ENCODE results near the gene HNRNPK. TPM values are rescaled to one million over a fixed set of nuclear protein-coding genes. Genes with fewer than 3 reads are reported as not detected.
"Not testable (repeated sequence)": the region's sequence is repeated elsewhere in the genome, so short reads cannot be mapped to it uniquely, and the experiment has no call there.

The HNRNPK gene
- total RNA-seq, 1 donor from 2014 or later = 261 TPM

- Histone ChIP-seq H3K36me3 (peaks cover 2% of the 10 kb centered on the region), H3K27me3 (ENCODE audit: low read depth) (no peaks in the 10 kb centered on the region), H3K9me3 (replicated peaks) (no peaks in the 10 kb centered on the region), H3K4me3 (no peak overlapping the region), H3K4me1 (peaks cover 21% of the 10 kb centered on the region), H3K27ac (replicated peaks) (no peak overlapping the region)
- intact Hi-C loops (cut with micrococcal nuclease) = no loop called here
- DNase-seq = no peak
- TF ChIP-seq CTCF (IDR thresholded peaks at IDR 0.05; ENCODE audit: borderline replicate concordance) = no peak
Measured at GRCh38 chr9:83960991-83961390, 19.0 kb downstream of the HNRNPK start.

- TF ChIP-seq CTCF (IDR thresholded peaks at IDR 0.05; ENCODE audit: borderline replicate concordance) = no peak
- intact Hi-C loops (cut with micrococcal nuclease) = no loop called here
- Histone ChIP-seq H3K4me3 (no peak overlapping the region), H3K27me3 (ENCODE audit: low read depth) (no peaks in the 10 kb centered on the region), H3K4me1 (peaks cover 26% of the 10 kb centered on the region), H3K36me3 (peaks cover 11% of the 10 kb centered on the region), H3K9me3 (replicated peaks) (no peaks in the 10 kb centered on the region), H3K27ac (replicated peaks) (no peak overlapping the region)
- no peak for DNase-seq
Measured at GRCh38 chr9:83959061-83959460, 21.0 kb downstream of the HNRNPK start.

- TF ChIP-seq CTCF (IDR thresholded peaks at IDR 0.05; ENCODE audit: borderline replicate concordance) = no peak
- intact Hi-C loops (cut with micrococcal nuclease) = no loop called here
- H3K36me3 ChIP-seq = peaks cover 30% of the 10 kb centered on the region
- no peaks in the 10 kb centered on the region for H3K27me3 ChIP-seq (ENCODE audit: low read depth)
- H3K27ac ChIP-seq (replicated peaks) = peak overlapping the region; percentile 84
- no peak for DNase-seq
- H3K4me3 ChIP-seq = peak overlapping the region; percentile 79
- peaks cover 26% of the 10 kb centered on the region for H3K4me1 ChIP-seq
- H3K9me3 ChIP-seq (replicated peaks) = no peaks in the 10 kb centered on the region
Measured at GRCh38 chr9:83957248-83957513, 22.8 kb downstream of the HNRNPK start.

GRCh38 chr9:83956436-83957247 lies 23.4 kb downstream of the HNRNPK start:
- intact Hi-C loops (cut with micrococcal nuclease) = no loop called here
- peak; percentile 79 for DNase-seq

GRCh38 chr9:83956086-83956435 lies 24.0 kb downstream of the HNRNPK start:
- Histone ChIP-seq H3K4me1 (peaks cover 26% of the 10 kb centered on the region), H3K27me3 (ENCODE audit: low read depth) (no peaks in the 10 kb centered on the region), H3K4me3 (peak overlapping the region; percentile 79), H3K9me3 (replicated peaks) (no peaks in the 10 kb centered on the region), H3K36me3 (peaks cover 41% of the 10 kb centered on the region), H3K27ac (replicated peaks) (peak overlapping the region; percentile 84)
- TF ChIP-seq CTCF (IDR thresholded peaks at IDR 0.05; ENCODE audit: borderline replicate concordance) = no peak
- intact Hi-C loops (cut with micrococcal nuclease) = no loop called here
- DNase-seq = peak; percentile 46

More at GRCh38 chr9:83956436-83957247, 23.4 kb downstream of the HNRNPK start:
- peaks cover 35% of the 10 kb centered on the region for H3K36me3 ChIP-seq
- no peak for TF ChIP-seq CTCF (IDR thresholded peaks at IDR 0.05; ENCODE audit: borderline replicate concordance)
- peaks cover 26% of the 10 kb centered on the region for H3K4me1 ChIP-seq
- H3K27me3 ChIP-seq (ENCODE audit: low read depth) = no peaks in the 10 kb centered on the region
- H3K4me3 ChIP-seq = peak overlapping the region; percentile 79
- no peaks in the 10 kb centered on the region for H3K9me3 ChIP-seq (replicated peaks)
- H3K27ac ChIP-seq (replicated peaks) = peak overlapping the region; percentile 84

GRCh38 chr9:83948096-83948495 lies 31.9 kb downstream of the HNRNPK start:
- H3K4me3 ChIP-seq; intact Hi-C loops (cut with micrococcal nuclease); H3K4me1 ChIP-seq: not testable (repeated sequence)

More at GRCh38 chr9:83948096-83948495, 31.9 kb downstream of the HNRNPK start:
- H3K27me3 ChIP-seq (ENCODE audit: low read depth); H3K27ac ChIP-seq (replicated peaks); DNase-seq; H3K9me3 ChIP-seq (replicated peaks): not testable (repeated sequence)
- H3K36me3 ChIP-seq = peaks cover 69% of the 10 kb centered on the region

All from left ventricle myocardium inferior (tissue), 1 donor.